ENCODE measurements around the gene PTPN3.

Gene PTPN3

DNA sequence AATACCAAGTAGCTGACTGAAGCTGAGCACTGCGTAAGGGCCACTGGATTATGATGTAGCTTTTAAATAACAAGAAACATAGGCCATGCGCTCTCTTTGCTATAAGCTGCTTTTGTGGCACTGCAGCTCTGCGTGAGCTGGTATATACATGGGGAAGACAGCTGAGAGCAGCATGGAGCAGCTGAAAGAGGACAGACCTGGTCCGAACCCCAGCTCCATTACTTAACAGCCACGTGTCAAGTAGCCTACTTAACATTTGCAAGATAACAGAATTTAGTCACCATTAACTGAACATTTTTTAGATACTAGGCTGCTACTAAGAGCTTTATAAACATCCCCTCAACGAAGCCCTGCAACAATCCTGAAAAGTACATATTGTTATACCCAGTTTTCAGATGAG is 69.3 kb downstream of the PTPN3 start:
- TF ChIP-seq, protein P1, sequence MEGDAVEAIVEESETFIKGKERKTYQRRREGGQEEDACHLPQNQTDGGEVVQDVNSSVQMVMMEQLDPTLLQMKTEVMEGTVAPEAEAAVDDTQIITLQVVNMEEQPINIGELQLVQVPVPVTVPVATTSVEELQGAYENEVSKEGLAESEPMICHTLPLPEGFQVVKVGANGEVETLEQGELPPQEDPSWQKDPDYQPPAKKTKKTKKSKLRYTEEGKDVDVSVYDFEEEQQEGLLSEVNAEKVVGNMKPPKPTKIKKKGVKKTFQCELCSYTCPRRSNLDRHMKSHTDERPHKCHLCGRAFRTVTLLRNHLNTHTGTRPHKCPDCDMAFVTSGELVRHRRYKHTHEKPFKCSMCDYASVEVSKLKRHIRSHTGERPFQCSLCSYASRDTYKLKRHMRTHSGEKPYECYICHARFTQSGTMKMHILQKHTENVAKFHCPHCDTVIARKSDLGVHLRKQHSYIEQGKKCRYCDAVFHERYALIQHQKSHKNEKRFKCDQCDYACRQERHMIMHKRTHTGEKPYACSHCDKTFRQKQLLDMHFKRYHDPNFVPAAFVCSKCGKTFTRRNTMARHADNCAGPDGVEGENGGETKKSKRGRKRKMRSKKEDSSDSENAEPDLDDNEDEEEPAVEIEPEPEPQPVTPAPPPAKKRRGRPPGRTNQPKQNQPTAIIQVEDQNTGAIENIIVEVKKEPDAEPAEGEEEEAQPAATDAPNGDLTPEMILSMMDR (IDR thresholded peaks at IDR 0.05; ENCODE audit: low read length, missing control alignments): no peak
- H3K4me3 ChIP-seq (replicated peaks; ENCODE audit: low read depth, low read length): no peak overlapping the region
- no peak for DNase-seq (ENCODE audit: low read depth)

DNA sequence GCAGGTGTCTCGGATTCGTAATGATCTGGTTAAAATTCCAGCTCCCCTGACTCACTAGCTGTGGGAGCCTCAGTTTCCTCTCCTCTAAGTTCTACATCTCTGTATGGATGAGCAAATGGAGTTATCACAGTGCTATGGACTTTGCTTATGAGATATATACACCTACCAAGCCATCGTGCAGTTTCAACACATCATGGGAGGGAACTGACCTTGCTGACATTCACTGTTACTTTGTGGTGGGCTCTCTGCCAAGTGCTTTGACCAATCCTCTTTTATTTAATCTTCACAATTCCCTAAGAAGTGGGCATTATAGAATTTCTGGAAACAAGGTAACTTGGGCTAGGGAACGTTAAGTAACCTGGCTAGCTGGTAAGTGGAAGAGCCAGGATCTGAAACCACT is 70.2 kb downstream of the PTPN3 start:
- TF ChIP-seq, protein P1 (IDR thresholded peaks at IDR 0.05; ENCODE audit: low read length, missing control alignments): no peak

DNA sequence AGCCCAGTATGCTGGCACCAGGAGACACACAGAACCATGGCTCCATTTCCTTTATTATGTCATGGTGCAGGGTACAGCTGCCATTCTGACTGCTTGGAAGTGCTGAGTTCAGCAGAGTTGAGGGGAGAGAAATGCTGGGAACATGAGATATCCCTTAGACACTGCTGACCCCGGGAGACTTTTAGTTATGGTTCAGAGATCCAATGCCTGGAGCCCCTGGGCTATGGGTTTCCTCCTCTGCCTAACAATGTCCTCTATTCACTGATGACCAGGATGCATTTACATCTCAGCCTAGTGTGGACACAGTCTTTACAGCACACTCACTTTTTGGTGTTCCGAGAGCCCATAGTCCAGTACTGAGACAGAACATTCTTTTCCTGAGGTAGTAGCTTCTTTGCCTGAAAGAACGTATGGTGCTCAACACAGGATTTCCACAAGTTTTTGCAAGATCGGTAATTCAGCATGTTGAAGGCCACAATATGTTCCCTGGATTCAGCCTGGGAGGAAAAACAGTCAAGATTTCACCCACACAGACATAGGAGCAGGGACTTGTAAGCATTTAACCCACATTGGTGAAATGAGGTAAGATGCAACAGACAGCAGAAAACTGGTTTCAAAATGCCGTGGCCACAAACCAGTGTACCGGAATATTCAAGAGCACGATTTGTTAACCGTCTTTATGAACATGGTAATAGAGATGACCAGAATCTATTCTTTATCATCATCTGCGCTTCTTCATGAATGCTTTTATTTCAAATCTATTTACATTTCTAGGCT is 71.3 kb downstream of the PTPN3 start:
- DNase-seq (ENCODE audit: low read depth): no peak
- TF ChIP-seq, protein P1 (IDR thresholded peaks at IDR 0.05; ENCODE audit: low read length, missing control alignments): no peak
- H3K4me3 ChIP-seq (replicated peaks; ENCODE audit: low read depth, low read length): no peak overlapping the region

More for the DNA sequence above, 70.2 kb downstream of the PTPN3 start:
- H3K4me3 ChIP-seq (replicated peaks; ENCODE audit: low read depth, low read length): no peak overlapping the region
- DNase-seq (ENCODE audit: low read depth): no peak

DNA sequence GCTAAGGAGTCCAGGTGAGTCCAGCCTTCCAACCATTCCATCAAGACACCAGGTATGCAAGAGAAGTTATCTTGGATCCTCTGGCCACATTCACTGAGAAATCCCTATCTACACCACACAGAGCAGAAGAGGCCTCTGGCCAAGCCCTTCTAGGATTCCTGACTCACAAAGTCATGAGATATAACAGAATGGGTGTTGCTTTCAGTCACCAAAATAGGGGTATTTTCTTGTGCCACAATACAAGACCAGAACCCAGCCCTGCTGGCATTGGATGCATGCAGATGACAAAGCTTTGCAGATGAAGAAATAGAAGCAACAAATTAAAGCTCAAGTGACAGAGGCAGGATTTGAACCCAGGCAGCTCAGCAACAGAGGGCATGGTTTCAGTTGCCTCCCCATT is 73.5 kb downstream of the PTPN3 start:
- no peak for DNase-seq (ENCODE audit: low read depth)
- H3K4me3 ChIP-seq (replicated peaks; ENCODE audit: low read depth, low read length): no peak overlapping the region
- TF ChIP-seq, protein P1 (IDR thresholded peaks at IDR 0.05; ENCODE audit: low read length, missing control alignments): no peak

DNA sequence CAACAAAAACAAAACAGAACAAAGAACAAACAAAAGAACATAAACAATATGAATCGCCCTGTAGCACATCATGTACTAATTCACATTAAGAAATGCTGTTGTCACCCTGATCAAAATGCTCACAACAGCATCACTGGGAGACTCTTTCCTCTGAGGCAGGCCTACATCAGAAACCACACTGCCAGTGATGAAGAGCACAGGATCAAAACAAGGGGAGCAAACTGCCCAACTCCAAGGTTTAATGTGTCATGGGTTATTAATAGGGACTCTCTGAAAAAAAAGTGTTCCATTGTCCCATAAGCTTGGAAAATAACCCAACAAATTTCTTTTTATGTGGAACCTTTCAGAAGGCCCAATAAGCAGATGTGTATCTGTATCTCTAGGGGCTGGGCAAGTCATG is 74.2 kb downstream of the PTPN3 start:
- DNase-seq (ENCODE audit: low read depth): no peak

DNA sequence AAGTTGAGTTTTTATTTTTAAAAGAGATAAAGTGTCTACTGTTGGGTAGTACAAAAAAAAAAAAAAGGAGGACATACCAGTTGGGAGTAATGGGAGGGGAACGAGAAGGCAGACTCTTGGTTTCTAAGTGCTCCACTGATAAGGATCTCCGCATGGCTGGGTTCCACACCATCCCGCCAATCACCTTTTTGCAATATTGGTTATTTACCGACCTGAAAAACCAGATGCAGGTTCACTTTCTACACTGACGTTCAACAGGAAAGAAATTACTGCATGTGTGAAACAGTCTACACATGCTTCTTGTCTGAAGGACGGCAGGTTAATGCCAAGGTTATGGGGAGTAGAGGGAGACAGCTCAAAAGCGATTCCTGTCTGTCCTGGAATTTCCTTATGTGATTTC is 75.5 kb downstream of the PTPN3 start:
- H3K4me3 ChIP-seq (replicated peaks; ENCODE audit: low read depth, low read length): no peak overlapping the region
- TF ChIP-seq, protein P1 (IDR thresholded peaks at IDR 0.05; ENCODE audit: low read length, missing control alignments): no peak
- DNase-seq (ENCODE audit: low read depth): no peak

More for the DNA sequence above, 74.2 kb downstream of the PTPN3 start:
- no peak overlapping the region for H3K4me3 ChIP-seq (replicated peaks; ENCODE audit: low read depth, low read length)
- TF ChIP-seq, protein P1 (IDR thresholded peaks at IDR 0.05; ENCODE audit: low read length, missing control alignments): no peak
